HG03354 (cell line): Measurements from ENCODE around the gene XRRA1.
"Not testable (repeated sequence)": the region's sequence is repeated elsewhere in the genome, so short reads cannot be mapped to it uniquely, and the experiment has no call there.

Experiments used
- ATAC-seq: cut with Tn5 transposase; IDR thresholded peaks from one replicate; pipeline ENCODE4 v1.9.1; 2021; ENCODE audit warnings: mild to moderate bottlenecking; ENCODE audit not compliant: unreplicated experiment, poor library complexity, severe bottlenecking

Gene XRRA1

GRCh38 chr11:74839971-74840370 lies 108.9 kb downstream of the XRRA1 start:
- no peak for ATAC-seq

GRCh38 chr11:74839446-74839845 lies 109.4 kb downstream of the XRRA1 start:
- no peak for ATAC-seq

GRCh38 chr11:74838188-74838587 lies 110.7 kb downstream of the XRRA1 start:
- no peak for ATAC-seq

DNA sequence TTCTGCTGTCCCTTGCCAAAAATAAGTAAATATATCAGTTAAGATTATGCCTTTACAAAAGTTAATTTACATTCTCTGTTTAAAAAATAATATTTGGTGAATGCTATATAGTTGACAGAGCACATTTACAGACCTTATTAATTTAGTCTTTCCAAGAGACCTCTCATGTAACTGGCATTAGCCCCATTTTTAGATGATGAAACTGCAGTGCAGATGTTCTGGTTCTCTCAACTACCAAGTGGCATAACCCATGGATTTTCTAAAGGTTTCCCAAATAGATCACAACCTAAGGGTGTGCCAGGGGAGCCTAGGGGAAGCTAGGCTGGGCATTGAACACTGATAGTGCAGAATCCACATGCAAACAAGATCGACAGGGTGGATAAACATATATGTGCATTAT lies 111.7 kb downstream of the XRRA1 start:
- no peak for ATAC-seq

- no peak for ATAC-seq
Observed at GRCh38 chr11:74826901-74827300, 122.0 kb downstream of the XRRA1 start.

DNA sequence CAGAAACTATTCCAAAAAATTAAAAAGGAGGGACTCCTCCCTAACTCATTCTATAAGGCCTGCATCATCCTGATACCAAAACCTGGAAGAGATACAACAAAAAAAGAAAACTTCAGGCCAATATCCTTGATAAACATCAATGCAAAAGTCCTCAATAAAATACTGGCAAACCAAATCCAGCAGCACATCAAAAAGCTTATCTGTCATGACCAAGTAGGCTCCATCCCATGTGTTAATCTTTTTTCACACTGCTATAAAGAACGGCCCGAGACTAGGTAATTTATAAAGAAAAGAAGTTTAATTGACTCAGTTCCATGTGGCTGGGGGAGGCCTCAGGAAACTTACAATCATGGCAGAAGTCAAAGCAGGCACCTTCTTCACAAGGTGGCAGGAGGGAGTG lies 123.3 kb downstream of the XRRA1 start:
- ATAC-seq: not testable (repeated sequence)

DNA sequence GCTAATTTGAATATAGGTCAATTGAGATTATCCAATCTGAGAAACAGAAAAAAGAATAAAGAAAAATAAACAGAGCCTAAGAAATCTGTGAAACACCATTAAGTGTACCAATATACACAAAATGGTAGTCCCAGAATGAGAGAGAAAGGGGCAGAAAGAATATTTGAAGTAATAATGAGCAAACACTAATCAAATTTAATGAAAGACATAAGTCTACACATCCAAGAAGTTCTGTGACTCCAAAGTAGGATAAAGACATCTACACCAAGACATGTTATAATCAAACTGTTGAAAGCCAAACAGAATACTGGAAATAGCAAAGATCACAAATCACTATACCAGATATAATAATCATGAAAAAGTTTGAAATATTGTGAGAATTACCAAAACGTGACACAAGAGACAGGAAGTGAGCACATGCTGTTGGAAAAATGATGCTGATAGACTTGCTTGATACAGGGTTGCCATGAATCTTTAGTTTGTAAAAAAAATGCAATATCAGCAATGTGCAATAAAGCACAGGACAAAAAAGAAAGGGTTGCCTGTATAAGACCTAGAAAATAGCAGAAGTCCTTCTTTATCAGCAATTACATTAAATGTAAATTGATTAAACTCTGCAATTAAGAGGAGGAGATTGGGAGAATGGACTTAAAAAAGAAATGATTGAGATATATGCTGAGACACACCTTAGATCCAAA lies 124.5 kb downstream of the XRRA1 start:
- no peak for ATAC-seq

DNA sequence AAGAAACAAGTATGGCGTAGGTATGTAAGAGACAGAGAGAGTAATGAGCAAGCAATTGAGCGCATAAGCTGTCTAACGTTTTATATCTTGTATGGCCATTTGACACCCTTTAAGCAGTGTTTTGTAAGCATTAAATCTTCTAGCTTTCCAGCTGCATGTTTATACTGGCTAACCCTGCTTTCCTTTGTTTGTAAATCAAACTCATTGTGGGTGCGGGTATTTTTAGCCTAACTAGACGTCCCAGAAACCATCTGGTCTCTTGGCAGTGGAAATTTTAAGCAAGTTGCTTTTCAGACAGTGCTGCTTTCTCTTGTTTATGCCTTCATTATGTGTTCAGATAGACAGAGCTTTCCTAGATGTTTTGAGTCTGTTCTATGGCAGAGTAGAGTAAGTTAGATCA lies 126.7 kb downstream of the XRRA1 start:
- ATAC-seq: no peak

GRCh38 chr11:74820763-74821162 lies 128.1 kb downstream of the XRRA1 start:
- ATAC-seq: no peak

- no peak for ATAC-seq
Observed at GRCh38 chr11:74819400-74819799, 129.5 kb downstream of the XRRA1 start.

DNA sequence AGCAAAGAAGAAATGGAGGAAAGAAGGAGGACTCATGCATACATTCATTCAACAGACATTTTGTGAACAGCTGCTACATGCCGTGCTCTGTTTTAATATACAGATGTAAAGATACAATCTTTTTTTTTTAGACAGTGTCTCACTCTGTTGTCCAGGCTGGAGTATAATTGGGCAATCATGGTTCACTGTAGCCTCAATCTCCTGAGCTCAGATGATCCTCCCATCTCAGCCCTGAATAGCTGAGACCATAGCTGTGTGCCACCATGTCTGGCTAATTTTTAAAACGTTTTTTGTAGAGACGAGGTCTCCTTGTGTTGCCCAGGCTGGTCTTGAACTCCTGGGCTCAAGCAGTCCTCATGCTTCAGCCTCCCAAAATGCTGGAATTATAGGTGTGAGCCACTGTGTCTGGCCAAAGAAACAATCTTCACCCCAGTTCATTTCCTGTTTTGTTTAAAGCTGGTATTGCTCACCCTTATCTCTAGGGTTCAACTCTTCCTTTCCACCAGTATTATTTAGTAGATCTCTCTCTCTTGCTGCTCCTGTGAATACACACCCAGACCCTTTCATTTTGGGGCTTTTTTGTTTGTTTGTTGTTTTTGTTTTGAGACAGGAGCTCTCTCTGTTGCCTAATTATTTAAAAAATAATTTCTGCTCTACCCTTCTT lies 130.5 kb downstream of the XRRA1 start:
- ATAC-seq: no peak

DNA sequence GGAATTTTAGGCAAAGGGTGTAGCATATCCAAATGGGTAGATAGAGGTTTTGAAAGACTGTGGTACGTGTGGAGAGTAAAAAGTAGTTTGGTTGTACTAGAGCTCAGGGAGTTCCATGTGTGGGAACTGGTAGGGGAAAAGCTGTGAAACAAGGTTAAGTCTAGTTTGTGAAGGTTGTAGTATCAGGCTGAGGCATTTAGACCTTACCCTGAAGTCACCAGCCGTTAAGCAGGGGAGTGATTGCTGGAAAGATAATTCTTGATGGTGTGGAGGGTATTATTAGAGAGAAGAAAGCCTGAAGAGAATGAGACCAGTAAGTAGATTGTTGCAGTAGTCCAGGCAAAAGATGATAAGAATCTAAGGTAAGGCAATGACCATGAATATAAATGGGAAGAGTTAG lies 132.2 kb downstream of the XRRA1 start:
- ATAC-seq: no peak

- no peak for ATAC-seq
Observed at GRCh38 chr11:74815966-74816365, 132.9 kb downstream of the XRRA1 start.

GRCh38 chr11:74809801-74810200 lies 139.1 kb downstream of the XRRA1 start:
- no peak for ATAC-seq

DNA sequence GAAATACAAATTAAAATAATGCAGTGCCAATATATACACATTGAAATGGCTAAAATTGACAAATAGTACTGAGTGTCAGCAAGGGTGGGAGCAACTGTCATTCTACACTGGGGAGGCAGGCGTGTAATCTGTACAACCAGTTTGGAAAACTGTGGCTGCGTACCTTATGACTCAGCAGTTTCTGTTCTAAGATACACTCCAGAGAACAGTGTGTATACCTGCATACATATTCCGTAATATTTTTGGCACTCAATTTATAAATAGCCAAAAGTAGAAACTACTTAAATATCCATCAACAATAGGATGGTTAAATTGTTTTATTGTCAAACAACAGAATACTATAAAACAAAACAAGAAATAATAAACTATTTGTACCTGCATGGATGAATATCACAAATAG lies 142.6 kb downstream of the XRRA1 start:
- ATAC-seq: no peak

DNA sequence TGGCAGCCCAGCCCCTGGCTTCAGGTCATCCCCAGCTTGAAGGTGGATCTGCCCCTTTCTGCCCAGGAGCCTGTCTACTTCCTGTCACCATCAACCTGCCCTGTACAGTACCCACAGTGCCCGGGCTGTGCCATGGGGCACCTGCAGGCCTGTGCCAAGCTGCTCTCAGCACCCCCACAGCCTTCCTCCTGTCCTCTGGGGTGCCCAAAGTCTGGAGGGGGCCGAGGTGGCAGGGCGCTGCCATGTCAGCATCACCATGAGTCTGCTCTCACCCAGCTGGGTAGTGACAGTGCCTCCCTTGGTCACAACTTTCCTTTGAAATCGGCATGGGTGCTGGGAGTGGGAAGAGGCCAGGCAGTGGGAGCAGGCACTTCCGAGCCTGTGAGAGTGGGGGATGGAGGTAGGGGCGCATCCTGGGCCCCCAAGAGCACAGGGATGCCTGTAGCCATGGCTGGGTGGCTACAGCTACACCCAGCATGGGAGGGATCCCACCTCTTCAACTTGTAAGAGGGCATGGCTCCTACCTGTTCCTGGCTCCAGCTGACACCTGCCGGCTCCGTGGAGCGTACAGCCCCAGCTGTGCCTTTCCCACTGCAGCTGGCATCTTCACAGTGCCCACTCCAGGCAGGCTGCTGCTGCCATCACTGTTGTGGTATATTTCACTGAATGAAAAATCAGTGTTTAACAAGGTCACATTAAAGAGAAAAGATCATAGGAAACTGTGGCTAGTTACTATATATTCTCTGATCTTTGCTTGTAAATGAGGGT lies 157.4 kb downstream of the XRRA1 start:
- no peak for ATAC-seq
